ENCODE results near the gene RANBP17.

DNA sequence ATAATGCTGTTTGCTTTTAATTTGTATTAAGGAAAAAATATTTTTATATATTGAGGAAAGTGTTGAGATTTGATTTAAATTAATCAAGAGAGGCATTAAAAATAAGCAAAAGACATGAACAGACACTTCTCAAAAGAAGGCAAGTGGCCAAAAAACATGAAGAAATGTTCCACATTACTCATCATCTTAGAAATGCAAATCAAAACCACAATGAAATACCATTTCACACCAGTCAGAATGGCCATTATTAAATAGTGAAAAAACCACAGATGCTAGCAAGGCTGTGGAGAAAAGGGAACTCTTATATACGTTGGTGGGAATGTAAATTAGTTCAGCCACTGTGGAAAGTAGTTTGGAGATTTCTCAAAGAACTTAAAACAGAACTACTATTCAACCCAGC is 45.9 kb downstream of the RANBP17 start:
- no peak for TF ChIP-seq POLR2A (IDR thresholded peaks at IDR 0.05)
- TF ChIP-seq, protein P1, sequence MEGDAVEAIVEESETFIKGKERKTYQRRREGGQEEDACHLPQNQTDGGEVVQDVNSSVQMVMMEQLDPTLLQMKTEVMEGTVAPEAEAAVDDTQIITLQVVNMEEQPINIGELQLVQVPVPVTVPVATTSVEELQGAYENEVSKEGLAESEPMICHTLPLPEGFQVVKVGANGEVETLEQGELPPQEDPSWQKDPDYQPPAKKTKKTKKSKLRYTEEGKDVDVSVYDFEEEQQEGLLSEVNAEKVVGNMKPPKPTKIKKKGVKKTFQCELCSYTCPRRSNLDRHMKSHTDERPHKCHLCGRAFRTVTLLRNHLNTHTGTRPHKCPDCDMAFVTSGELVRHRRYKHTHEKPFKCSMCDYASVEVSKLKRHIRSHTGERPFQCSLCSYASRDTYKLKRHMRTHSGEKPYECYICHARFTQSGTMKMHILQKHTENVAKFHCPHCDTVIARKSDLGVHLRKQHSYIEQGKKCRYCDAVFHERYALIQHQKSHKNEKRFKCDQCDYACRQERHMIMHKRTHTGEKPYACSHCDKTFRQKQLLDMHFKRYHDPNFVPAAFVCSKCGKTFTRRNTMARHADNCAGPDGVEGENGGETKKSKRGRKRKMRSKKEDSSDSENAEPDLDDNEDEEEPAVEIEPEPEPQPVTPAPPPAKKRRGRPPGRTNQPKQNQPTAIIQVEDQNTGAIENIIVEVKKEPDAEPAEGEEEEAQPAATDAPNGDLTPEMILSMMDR (IDR thresholded peaks at IDR 0.05), result no peak
